ENCODE measurements around the gene SPNS3. TPM values are rescaled to one million over a fixed set of nuclear protein-coding genes. Genes with fewer than 3 reads are reported as not detected.

The SPNS3 gene
- total RNA-seq, 4 donors from 2014 or later: not detected

DNA sequence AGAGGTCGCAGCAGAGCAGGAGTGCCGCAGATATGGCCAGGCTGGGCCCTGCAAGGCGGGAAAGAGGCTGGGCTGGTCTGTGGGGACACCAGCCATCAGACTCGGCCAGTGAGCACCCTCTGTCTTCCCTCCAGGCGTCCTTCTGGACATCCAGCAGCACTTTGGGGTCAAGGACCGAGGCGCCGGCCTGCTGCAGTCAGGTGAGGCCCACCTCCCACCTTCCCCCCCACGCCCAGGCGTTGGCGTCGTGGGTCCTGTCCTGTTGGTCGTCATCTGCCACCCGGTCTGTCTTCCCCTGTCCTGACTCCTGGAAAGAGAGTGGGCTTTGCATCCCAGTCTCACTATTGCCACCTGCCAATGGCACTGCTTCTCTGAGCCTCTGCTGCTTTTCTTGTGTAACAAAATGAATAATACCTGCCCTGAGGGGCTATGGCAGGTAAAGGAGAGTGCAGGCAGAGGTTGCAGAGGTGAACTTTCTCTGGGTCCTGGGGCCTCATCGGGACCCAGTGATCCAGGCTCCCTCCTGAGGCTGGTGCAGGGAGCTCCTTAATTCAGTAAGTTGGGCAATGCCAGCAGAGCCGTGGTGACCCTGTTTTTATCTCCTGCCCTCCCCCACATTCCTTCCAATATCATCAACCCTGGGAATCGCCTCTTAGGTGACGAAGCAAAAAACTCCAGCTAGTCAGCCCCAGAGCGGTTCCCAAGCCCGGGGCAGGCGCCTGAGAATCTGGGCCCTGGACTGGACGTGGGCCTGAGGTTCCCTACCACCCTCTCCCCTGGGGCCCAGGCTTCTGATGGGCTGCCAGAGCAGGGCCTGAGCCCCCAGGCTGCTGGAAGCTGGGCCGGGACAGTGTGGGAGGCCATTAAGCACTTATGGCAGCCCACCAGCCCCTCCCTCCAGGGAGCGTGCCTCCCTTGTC lies 79.6 kb downstream of the SPNS3 start:
- intact Hi-C loops (cut with DNase I; ENCODE audit: low total_unique reads) (no loop called here), in situ Hi-C loops (cut with MboI; ENCODE audit: low sequenced_read_pairs in 4 of 4) (no loop called here)
- ATAC-seq: no peak
- Histone ChIP-seq H3K36me3 (no peaks in the 10 kb centered on the region), H3K27me3 (no peaks in the 10 kb centered on the region), H3K27ac (peak overlapping the region in 1 of 4 donors; percentile 1), H3K4me3 (no peak overlapping the region), H3K4me1 (peaks cover 5 to 10% of the 10 kb centered on the region in 2 donors), H3K9me3 (no peaks in the 10 kb centered on the region)
- DNase-seq: no peak
- TF ChIP-seq, protein P1, sequence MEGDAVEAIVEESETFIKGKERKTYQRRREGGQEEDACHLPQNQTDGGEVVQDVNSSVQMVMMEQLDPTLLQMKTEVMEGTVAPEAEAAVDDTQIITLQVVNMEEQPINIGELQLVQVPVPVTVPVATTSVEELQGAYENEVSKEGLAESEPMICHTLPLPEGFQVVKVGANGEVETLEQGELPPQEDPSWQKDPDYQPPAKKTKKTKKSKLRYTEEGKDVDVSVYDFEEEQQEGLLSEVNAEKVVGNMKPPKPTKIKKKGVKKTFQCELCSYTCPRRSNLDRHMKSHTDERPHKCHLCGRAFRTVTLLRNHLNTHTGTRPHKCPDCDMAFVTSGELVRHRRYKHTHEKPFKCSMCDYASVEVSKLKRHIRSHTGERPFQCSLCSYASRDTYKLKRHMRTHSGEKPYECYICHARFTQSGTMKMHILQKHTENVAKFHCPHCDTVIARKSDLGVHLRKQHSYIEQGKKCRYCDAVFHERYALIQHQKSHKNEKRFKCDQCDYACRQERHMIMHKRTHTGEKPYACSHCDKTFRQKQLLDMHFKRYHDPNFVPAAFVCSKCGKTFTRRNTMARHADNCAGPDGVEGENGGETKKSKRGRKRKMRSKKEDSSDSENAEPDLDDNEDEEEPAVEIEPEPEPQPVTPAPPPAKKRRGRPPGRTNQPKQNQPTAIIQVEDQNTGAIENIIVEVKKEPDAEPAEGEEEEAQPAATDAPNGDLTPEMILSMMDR (IDR thresholded peaks at IDR 0.05 in 4 of 5, conservative IDR thresholded peaks at IDR 0.05 in 1 of 5): no peak
- no peak for TF ChIP-seq POLR2A (IDR thresholded peaks at IDR 0.05)

DNA sequence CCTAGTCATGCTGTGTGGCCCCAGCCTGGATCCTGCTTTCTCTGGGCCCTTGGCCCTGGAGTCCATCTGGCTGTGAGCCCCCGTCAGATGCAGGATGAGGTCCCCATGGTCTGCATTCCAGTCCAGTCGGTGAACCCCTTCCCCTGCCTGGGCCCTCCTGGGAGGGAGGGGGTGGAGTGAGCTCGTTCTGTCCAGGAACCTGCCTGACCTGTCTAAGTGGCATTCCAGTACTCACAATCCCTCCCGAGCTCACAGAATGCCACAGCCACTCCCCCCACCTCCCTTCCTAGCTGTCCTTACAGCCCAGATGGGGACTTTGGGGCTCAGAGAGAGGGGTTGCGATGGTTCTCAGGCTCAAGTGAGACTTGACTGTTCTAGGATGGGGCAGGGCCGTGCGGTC lies 80.5 kb downstream of the SPNS3 start:
- DNase-seq (no peak), ATAC-seq (no peak)
- Histone ChIP-seq H3K4me3 (no peak overlapping the region), H3K9me3 (no peaks in the 10 kb centered on the region), H3K4me1 (peaks cover 5 to 7% of the 10 kb centered on the region in 2 donors), H3K27me3 (no peaks in the 10 kb centered on the region), H3K36me3 (no peaks in the 10 kb centered on the region), H3K27ac (peak overlapping the region in 1 of 4 donors; percentile 7)
- intact Hi-C loops (cut with DNase I; ENCODE audit: low total_unique reads): no loop called here
- in situ Hi-C loops (cut with MboI; ENCODE audit: low sequenced_read_pairs in 4 of 4): no loop called here
- TF ChIP-seq POLR2A (IDR thresholded peaks at IDR 0.05): no peak
- TF ChIP-seq, protein P1 (IDR thresholded peaks at IDR 0.05 in 4 of 5, conservative IDR thresholded peaks at IDR 0.05 in 1 of 5): no peak

DNA sequence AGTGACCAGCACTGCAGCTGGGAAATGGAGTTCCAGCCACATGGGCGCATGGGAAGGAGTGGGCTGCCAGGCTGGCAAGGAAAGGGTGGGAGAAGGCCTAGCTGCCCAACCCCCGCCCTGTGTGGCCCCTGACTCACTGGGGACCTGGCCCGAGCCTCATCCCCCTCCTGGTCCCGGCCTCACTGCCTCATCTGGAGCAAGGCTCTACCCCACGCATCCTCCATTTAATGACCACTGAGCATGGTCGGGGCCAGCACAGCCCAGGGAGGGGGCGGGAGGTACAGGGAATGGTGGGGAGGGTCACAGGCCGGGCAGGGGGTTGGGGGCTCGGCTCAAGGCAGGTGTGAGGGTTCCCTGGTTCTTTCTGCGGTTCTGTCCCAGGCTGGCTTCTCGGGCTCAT lies 81.0 kb downstream of the SPNS3 start:
- no peak overlapping the region for H3K4me3 ChIP-seq
- no peaks in the 10 kb centered on the region for H3K9me3 ChIP-seq
- in situ Hi-C loops (cut with MboI; ENCODE audit: low sequenced_read_pairs in 4 of 4): no loop called here
- ATAC-seq (no peak), DNase-seq (no peak)
- H3K4me1 ChIP-seq: peaks cover 2 to 5% of the 10 kb centered on the region in 2 donors
- intact Hi-C loops (cut with DNase I; ENCODE audit: low total_unique reads): no loop called here
- no peak for TF ChIP-seq POLR2A (IDR thresholded peaks at IDR 0.05)
- TF ChIP-seq, protein P1 (IDR thresholded peaks at IDR 0.05 in 4 of 5, conservative IDR thresholded peaks at IDR 0.05 in 1 of 5): no peak
- no peaks in the 10 kb centered on the region for H3K27me3 ChIP-seq
- H3K27ac ChIP-seq: peak overlapping the region in 1 of 4 donors; percentile 7
- no peaks in the 10 kb centered on the region for H3K36me3 ChIP-seq

DNA sequence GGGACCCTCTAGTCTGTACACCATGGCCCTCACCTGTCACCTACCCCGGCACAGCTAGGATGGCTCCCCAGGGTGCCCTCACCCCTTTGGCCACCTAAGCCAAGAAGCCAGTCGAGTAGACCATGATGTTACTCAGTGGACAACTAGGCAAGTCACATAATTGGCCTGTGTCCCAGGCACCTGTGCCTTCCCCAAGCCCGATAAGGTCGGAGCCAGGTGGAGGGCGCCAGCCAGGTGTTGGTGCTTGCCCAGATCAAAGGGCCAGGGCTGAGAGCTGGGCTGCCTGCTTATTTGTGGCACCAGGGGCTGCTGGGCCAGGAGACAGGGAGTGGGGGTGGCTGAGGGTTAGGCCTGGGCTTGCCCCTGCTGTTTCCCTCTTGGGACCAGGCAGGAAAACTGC lies 81.8 kb downstream of the SPNS3 start:
- Histone ChIP-seq H3K4me3 (no peak overlapping the region), H3K4me1 (no peaks in the 10 kb centered on the region), H3K27ac (no peak overlapping the region), H3K36me3 (no peaks in the 10 kb centered on the region), H3K27me3 (no peaks in the 10 kb centered on the region), H3K9me3 (no peaks in the 10 kb centered on the region)
- in situ Hi-C loops (cut with MboI; ENCODE audit: low sequenced_read_pairs in 4 of 4): no loop called here
- intact Hi-C loops (cut with DNase I; ENCODE audit: low total_unique reads): no loop called here
- ATAC-seq: no peak
- TF ChIP-seq POLR2A (IDR thresholded peaks at IDR 0.05): no peak
- TF ChIP-seq, protein P1 (IDR thresholded peaks at IDR 0.05 in 4 of 5, conservative IDR thresholded peaks at IDR 0.05 in 1 of 5): no peak
- no peak for DNase-seq

Data from gastrocnemius medialis (tissue), 4 donors.